ENCODE data around the gene MAT1A. TPM values are rescaled to one million over a fixed set of nuclear protein-coding genes. Genes with fewer than 3 reads are reported as not detected.

MAT1A gene
- total RNA-seq, 4 donors from 2014 or later: not detected

DNA sequence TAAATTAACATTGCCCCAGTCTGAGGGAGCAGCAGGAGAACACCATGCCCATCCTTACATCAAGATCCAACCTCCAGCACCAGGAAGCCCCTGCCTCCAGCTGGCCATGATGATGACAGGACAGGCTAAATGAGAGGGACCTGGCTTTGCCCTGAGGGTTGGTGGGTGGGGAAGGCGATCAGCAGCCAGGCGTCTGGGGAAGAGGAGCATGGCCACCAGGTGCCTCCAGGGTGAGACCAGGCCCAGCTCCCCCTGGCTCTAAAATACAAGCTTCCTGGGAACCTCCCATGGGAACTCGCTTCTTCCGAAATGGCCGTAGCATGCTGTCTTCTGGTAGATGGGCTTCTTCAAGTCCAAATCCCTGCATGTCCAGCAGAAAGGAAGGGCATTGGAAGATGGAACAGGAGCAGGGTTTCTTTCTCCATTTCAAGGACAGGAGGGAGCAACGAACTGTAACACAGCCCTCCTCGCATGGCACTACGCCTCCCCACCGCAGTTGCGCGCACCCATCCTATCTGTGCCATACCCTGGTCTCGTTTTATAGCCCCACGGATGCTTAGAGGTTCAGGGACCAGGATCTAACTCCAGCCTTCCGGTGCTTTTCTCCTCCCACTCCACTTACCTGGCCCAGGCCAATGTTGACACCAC is 15.8 kb downstream of the MAT1A start:
- TF ChIP-seq, protein P1, sequence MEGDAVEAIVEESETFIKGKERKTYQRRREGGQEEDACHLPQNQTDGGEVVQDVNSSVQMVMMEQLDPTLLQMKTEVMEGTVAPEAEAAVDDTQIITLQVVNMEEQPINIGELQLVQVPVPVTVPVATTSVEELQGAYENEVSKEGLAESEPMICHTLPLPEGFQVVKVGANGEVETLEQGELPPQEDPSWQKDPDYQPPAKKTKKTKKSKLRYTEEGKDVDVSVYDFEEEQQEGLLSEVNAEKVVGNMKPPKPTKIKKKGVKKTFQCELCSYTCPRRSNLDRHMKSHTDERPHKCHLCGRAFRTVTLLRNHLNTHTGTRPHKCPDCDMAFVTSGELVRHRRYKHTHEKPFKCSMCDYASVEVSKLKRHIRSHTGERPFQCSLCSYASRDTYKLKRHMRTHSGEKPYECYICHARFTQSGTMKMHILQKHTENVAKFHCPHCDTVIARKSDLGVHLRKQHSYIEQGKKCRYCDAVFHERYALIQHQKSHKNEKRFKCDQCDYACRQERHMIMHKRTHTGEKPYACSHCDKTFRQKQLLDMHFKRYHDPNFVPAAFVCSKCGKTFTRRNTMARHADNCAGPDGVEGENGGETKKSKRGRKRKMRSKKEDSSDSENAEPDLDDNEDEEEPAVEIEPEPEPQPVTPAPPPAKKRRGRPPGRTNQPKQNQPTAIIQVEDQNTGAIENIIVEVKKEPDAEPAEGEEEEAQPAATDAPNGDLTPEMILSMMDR (IDR thresholded peaks at IDR 0.05): no peak
- ATAC-seq (ENCODE audit: low FRiP score) (no peak), DNase-seq (ENCODE audit: low spot score) (no peak)

DNA sequence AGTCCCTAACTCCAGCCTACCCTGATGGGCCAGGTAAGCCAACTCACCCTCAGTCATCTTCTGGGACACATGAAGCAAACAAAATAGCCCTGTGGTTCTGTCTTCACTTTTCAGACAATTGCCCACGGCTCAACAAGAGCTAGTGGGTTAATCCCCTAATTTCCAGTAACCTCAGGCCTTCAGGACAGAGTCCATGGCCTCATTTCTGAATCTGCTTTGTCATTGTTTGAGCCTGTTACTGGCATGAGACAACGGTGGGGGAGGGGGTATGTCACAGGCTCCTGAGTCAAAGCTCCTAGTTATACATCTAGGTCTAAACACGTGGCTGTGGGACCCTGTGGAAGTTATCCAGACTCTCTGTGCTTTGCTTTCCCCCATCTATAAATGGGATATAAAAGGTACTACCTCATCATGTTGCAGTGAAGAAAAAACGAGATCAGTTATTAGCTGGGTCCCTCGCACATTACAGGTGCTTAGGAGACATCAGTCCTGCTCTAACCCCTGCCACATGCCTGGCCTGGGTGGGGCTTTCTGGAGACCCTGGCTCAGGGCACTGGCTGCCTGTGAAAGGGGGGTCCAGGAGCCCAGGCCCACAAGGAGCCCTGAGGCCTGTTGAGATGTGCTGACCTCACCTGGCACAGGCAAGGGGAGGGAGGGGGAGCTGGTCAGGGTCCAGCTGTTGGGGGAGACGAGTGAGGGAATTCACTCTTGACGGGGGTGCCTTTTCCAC is 16.5 kb downstream of the MAT1A start:
- DNase-seq (ENCODE audit: low spot score): no peak
- TF ChIP-seq, protein P1 (IDR thresholded peaks at IDR 0.05): no peak

DNA sequence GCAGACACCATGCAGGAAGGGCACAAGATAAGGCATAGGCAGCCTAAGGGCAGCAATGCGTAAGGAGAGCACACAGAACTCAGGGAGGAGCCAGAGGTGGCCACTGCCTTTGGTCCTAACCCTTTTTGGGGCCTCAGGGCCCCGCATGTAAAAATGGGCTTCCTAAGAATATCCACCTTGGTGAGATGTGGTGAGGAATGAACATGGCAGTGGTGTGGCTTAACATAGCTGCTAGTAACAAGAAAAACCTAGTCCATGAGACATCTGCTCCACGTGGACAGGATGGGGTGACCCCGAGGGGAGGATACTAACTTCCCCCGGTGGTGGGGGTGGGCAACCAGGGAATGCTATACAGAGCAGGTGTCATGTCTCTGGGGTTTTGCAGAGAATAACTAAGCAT is 18.0 kb downstream of the MAT1A start:
- TF ChIP-seq, protein P1 (IDR thresholded peaks at IDR 0.05): no peak
- ATAC-seq (ENCODE audit: low FRiP score): no peak
- no peak for DNase-seq (ENCODE audit: low spot score)

More for the DNA sequence above, 16.5 kb downstream of the MAT1A start:
- ATAC-seq (ENCODE audit: low FRiP score): no peak

DNA sequence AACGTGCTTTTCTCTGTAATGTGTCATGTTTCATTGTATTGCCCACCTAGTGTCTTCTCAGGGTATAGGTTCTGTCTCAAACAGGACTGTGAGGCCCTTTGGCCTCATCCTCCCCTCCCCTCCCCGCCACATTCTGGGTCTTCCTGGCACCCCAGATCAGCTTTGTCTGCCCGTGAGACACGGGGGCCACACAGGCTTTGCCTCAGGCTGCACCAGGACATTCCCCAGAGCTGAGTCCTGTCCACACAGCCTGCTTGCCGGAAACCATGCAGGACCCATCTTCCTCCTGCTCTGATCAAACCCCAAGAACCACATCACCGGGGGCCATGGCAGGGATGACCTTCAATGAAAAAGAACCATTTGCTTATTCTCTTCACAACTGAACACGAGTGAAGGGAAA is 18.6 kb downstream of the MAT1A start:
- TF ChIP-seq, protein P1 (IDR thresholded peaks at IDR 0.05): no peak
- DNase-seq (ENCODE audit: low spot score): no peak
- ATAC-seq (ENCODE audit: low FRiP score): no peak

DNA sequence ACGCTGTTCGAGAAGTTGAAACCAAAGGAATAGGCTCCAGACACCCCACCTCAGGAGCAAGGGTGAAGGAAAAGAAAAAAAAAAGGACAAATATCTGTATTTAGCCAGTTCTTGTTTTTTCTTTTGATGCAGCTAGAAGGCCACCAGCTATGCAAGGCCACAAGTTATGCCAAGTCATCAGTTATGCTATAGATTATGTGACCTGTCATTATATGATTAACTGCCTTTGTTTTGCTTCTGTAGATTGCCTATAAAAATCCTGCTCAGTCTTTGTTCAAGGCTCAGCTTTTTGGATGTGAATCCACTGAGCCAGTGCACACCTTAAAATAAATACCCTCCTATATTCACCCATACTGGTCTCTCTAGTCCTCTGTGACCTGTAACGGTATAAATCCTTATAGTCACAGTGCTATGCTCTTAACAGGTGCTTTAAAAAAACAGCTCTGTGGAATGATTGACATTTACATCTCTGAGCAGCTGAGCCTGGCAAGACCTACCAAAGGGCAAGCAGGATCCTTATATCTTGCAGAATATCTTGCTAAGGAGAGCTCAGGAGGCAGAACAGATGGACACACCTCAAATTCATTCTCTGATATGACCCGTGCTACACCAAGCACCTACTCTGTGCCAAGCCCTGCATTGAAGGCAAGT is 20.4 kb downstream of the MAT1A start:
- DNase-seq (ENCODE audit: low spot score): no peak
- ATAC-seq (ENCODE audit: low FRiP score): no peak
- TF ChIP-seq, protein P1 (IDR thresholded peaks at IDR 0.05): no peak

DNA sequence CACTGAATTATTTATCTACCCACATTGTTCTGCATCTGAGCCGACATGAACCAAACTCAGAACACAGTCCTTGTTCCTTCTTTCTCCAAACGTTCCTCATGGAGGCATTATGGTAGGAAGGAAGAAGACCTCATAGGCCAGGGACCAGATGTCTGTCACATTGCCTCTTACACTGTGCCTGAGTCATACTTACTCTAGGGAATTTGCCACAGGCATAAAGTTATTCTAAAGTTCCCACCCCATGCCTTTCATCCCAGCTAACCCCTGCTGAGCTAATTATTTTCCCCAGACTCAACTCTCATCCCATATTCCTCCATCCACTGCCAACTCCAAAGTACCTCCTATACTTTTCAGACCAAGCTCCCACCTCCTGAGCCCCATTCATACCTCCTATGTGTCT is 21.2 kb downstream of the MAT1A start:
- ATAC-seq (ENCODE audit: low FRiP score): no peak
- TF ChIP-seq, protein P1 (IDR thresholded peaks at IDR 0.05): no peak
- DNase-seq (ENCODE audit: low spot score): no peak
